RWPE2 (cell line): ENCODE data around the gene NUDT16L1.

ENCODE experiments used
- ATAC-seq: fragments of 200-7000 bp; cut with Tn5 transposase; 3 replicates; pipeline ENCODE4 v1.9.1; 2021; ENCODE audit warnings: low read depth
- DNase-seq: peaks from one replicate; pipeline ENCODE4 v3.0.0-alpha.2; 2020; ENCODE audit warnings: low spot score
- H3K27ac ChIP-seq: fragments of 450-650 bp; 2 replicates; pipeline ENCODE4 v1.5.1; 2017; ENCODE audit warnings: mild to moderate bottlenecking; ENCODE audit not compliant: poor library complexity, severe bottlenecking
- H3K27me3 ChIP-seq: fragments of 250-450 bp; sonication (Bioruptor Pico); 2 replicates; pipeline ENCODE4 v1.5.1; 2021; ENCODE audit warnings: mild to moderate bottlenecking, moderate library complexity; ENCODE audit not compliant: insufficient read depth, poor library complexity, severe bottlenecking
- H3K36me3 ChIP-seq: fragments of 250-450 bp; sonication (Bioruptor Pico); 2 replicates; pipeline ENCODE4 v1.5.1; 2020; ENCODE audit warnings: low read depth, mild to moderate bottlenecking, moderate library complexity
- H3K4me1 ChIP-seq: fragments of 250-450 bp; sonication (Bioruptor Pico); 2 replicates; pipeline ENCODE4 v1.5.1; 2021; ENCODE audit warnings: mild to moderate bottlenecking, moderate library complexity; ENCODE audit not compliant: insufficient read depth, poor library complexity, severe bottlenecking
- H3K4me3 ChIP-seq: fragments of 250-450 bp; sonication (Bioruptor Pico); 2 replicates; pipeline ENCODE4 v1.5.1; 2021; ENCODE audit warnings: mild to moderate bottlenecking, moderate library complexity; ENCODE audit not compliant: severe bottlenecking
- H3K9me3 ChIP-seq: fragments of 250-450 bp; sonication (Bioruptor Pico); 2 replicates; pipeline ENCODE4 v1.5.1; 2021; ENCODE audit warnings: mild to moderate bottlenecking, moderate library complexity; ENCODE audit not compliant: severe bottlenecking
- CTCF ChIP-seq: fragments of 450-650 bp; IDR thresholded peaks from one replicate; pipeline ENCODE4 v1.5.1; 2017; ENCODE audit warnings: mild to moderate bottlenecking, moderate library complexity; ENCODE audit not compliant: poor library complexity, severe bottlenecking

NUDT16L1 gene

GRCh38 chr16:4663465-4663776 is 29.9 kb upstream of the NUDT16L1 start:
- H3K4me3 ChIP-seq, result no peak overlapping the region
- no peaks in the 10 kb centered on the region for H3K9me3 ChIP-seq
- DNase-seq, result no peak
- H3K4me1 ChIP-seq, result peaks cover 15% of the 10 kb centered on the region
- peak overlapping the region; percentile 71 for H3K27ac ChIP-seq
- no peak for TF ChIP-seq CTCF
- peaks cover 27% of the 10 kb centered on the region for H3K36me3 ChIP-seq
- no peaks in the 10 kb centered on the region for H3K27me3 ChIP-seq
- no peak for ATAC-seq

DNA sequence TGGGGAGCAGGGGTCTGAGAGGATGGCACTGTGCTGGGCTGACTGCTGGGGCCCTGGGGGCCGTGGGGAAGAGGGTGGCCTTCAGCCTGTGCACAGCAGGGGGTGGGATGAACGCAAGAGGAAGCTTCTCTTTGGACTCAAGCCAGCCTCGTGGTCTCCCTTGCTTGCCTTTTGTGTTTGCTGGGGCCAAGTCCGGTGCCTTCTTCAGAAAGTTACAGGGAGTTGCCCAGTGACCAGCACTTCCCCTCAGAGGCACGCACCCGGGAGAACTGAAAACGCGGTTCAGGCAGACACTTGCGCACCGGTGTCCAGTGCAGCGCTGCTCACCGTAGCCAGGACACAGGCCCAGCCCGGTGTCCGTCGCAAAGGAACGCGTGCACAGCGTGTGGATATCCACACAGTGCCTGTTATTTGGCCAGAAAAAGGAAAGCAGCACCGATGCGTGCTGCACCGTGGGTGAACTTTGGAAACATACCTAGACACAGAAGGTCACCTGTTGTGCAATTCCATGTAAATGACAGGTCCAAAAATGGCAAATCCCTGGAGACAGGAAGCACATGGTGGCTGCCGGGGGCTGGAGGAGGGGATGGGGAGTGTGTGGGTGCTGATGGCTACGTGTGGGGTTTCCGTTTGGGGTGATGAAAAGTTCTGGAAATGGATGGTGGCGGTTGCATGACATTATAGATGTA is 29.4 kb upstream of the NUDT16L1 start:
- no peak for ATAC-seq

GRCh38 chr16:4664538-4665418 is 28.6 kb upstream of the NUDT16L1 start:
- ATAC-seq (peak; percentile 75), DNase-seq (no peak)
- Histone ChIP-seq H3K9me3 (no peaks in the 10 kb centered on the region), H3K27me3 (no peaks in the 10 kb centered on the region), H3K36me3 (peaks cover 40% of the 10 kb centered on the region), H3K4me3 (no peak overlapping the region), H3K27ac (peak overlapping the region; percentile 71), H3K4me1 (peaks cover 15% of the 10 kb centered on the region)
- TF ChIP-seq CTCF, result no peak

More for the DNA sequence above, 29.4 kb upstream of the NUDT16L1 start:
- Histone ChIP-seq H3K4me3 (no peak overlapping the region), H3K27ac (peak overlapping the region; percentile 71), H3K27me3 (no peaks in the 10 kb centered on the region), H3K4me1 (peaks cover 15% of the 10 kb centered on the region), H3K9me3 (no peaks in the 10 kb centered on the region), H3K36me3 (peaks cover 32% of the 10 kb centered on the region)
- no peak for DNase-seq
- TF ChIP-seq CTCF, result no peak

- Histone ChIP-seq H3K4me1 (peaks cover 15% of the 10 kb centered on the region), H3K27me3 (no peaks in the 10 kb centered on the region), H3K4me3 (no peak overlapping the region), H3K27ac (no peak overlapping the region), H3K36me3 (peaks cover 55% of the 10 kb centered on the region), H3K9me3 (no peaks in the 10 kb centered on the region)
- DNase-seq (no peak), ATAC-seq (no peak)
- TF ChIP-seq CTCF, result no peak
Observed at GRCh38 chr16:4666537-4667202, 26.7 kb upstream of the NUDT16L1 start.
